Measurements from ENCODE around the gene GALR1. TPM values are rescaled to one million over a fixed set of nuclear protein-coding genes. Genes with fewer than 3 reads are reported as not detected.
"Not testable (repeated sequence)": the region's sequence is repeated elsewhere in the genome, so short reads cannot be mapped to it uniquely, and the experiment has no call there.

The GALR1 gene
- total RNA-seq, 1 donor from 2014 or later: not detected

DNA sequence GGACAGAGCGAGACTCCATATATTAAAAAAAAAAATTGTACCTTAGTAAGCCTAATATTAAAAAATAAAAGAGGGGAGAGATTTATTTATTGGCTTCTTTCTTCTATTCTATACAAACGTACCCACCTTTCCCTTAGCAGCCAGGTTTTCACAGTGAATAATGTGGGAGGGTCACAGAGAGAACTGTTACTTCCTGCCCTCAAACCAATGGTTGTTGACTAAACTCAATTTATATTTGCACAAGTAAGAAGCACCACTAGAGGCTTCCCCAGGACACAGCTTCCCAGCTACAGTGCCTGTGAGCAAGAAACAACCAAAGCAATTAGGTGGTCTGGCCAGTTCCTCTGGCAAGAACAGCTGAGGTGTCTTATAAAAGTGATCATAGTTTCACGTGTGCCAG lies 28.9 kb upstream of the GALR1 start:
- Mint-ChIP-seq H3K4me3 (ENCODE audit: low read depth) (no peak overlapping the region), H3K9me3 (no peaks in the 10 kb centered on the region), H3K4me1 (ENCODE audit: low read depth) (peaks cover 1% of the 10 kb centered on the region), H3K36me3 (ENCODE audit: low read depth) (no peaks in the 10 kb centered on the region), H3K27ac (no peak overlapping the region), H3K27me3 (ENCODE audit: low read depth) (peaks cover 5% of the 10 kb centered on the region)
- intact Hi-C loops (cut with micrococcal nuclease): no loop called here
- DNase-seq (ENCODE audit: low spot score): no peak

DNA sequence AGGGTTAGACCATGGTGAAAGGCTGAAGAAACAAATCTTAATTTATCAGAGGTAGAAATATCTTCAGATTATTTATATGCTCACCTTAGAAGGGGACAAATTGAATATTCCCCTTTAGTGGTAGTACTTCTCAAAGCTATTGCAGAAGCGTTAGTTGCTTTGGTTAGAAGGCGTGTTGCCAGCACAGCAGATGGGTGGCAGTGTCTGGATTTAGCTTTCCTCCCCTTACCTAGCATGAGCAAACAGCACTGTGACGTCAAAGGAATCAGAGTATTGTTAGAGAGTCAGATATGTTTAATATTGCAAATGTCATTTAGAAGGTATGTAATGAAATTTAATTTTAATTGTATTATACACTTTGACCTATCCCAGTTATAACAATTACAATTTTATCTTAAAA lies 27.2 kb upstream of the GALR1 start:
- no peaks in the 10 kb centered on the region for H3K9me3 Mint-ChIP-seq
- no peaks in the 10 kb centered on the region for H3K36me3 Mint-ChIP-seq (ENCODE audit: low read depth)
- H3K27ac Mint-ChIP-seq: no peak overlapping the region
- DNase-seq (ENCODE audit: low spot score): no peak
- intact Hi-C loops (cut with micrococcal nuclease): no loop called here
- H3K4me3 Mint-ChIP-seq (ENCODE audit: low read depth): no peak overlapping the region
- H3K4me1 Mint-ChIP-seq (ENCODE audit: low read depth): peaks cover 1% of the 10 kb centered on the region
- H3K27me3 Mint-ChIP-seq (ENCODE audit: low read depth): peaks cover 8% of the 10 kb centered on the region

DNA sequence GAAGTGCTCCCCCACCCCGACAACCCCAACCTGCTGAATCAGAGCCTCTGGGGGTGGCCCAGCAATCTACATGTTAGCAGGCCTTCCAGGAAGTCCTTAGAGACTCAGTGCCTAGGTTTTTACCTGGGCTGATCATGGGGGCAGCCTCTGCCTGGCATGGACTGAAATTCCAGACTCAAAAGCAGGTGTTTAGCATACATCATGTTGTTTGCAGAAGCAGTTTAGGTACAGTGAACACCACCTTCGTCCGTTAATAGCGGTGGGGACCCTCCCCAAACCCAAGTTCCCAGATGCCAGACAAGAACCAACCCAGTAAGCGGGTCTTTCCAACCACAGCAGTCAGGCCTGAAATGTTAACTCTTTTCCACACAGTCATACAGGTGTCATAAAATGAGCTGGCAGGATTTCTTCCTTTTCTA lies 26.4 kb upstream of the GALR1 start:
- H3K4me1 Mint-ChIP-seq (ENCODE audit: low read depth): peaks cover 1% of the 10 kb centered on the region
- H3K4me3 Mint-ChIP-seq (ENCODE audit: low read depth): no peak overlapping the region
- DNase-seq (ENCODE audit: low spot score): no peak
- H3K27me3 Mint-ChIP-seq (ENCODE audit: low read depth): peaks cover 16% of the 10 kb centered on the region
- H3K9me3 Mint-ChIP-seq: no peaks in the 10 kb centered on the region
- no peak overlapping the region for H3K27ac Mint-ChIP-seq
- H3K36me3 Mint-ChIP-seq (ENCODE audit: low read depth): no peaks in the 10 kb centered on the region
- intact Hi-C loops (cut with micrococcal nuclease): no loop called here

DNA sequence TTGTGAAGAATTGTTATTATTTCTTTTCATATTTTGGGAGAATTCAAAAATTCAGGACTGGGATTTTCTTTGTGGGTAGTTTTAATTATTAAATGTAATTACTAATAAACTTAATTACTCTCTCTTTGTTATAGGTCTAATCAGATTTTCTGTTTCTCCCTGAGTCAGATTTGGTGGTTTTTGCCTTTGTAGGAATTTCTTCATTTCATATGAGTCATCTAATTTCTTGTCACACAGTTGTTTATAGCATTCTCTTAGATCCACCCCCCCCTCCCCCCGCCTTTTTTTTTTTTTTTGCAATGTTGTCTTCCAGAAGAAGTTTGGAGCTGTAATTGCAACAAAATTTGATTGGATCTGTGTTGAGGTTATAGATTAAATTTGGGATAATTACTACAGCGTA lies 26.0 kb upstream of the GALR1 start:
- peaks cover 1% of the 10 kb centered on the region for H3K4me1 Mint-ChIP-seq (ENCODE audit: low read depth)
- H3K9me3 Mint-ChIP-seq: no peaks in the 10 kb centered on the region
- no peak overlapping the region for H3K4me3 Mint-ChIP-seq (ENCODE audit: low read depth)
- H3K27ac Mint-ChIP-seq: no peak overlapping the region
- H3K36me3 Mint-ChIP-seq (ENCODE audit: low read depth): no peaks in the 10 kb centered on the region
- intact Hi-C loops (cut with micrococcal nuclease): no loop called here
- peaks cover 19% of the 10 kb centered on the region for H3K27me3 Mint-ChIP-seq (ENCODE audit: low read depth)
- no peak for DNase-seq (ENCODE audit: low spot score)

DNA sequence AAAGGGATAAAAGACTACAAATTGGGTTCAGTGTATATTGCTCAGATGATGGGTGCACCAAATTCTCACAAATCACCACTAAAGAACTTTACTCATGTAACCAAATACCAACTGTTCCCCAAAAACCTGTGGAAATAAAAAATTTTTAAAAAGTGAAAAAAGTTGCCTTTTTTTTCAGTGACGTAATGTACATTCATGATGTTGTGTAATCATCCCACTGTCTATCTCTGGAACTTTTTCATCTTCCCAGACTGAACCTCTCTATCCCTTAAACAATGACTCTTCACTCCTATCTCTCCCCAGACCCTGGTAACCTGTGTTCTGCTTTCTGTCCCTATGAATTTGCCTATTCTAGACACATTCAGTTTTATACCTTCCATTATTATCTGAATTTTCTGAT lies 19.0 kb upstream of the GALR1 start:
- no peaks in the 10 kb centered on the region for H3K36me3 Mint-ChIP-seq (ENCODE audit: low read depth)
- H3K4me1 Mint-ChIP-seq (ENCODE audit: low read depth): no peaks in the 10 kb centered on the region
- no peak overlapping the region for H3K4me3 Mint-ChIP-seq (ENCODE audit: low read depth)
- no peak for DNase-seq (ENCODE audit: low spot score)
- H3K9me3 Mint-ChIP-seq: no peaks in the 10 kb centered on the region
- intact Hi-C loops (cut with micrococcal nuclease): no loop called here
- H3K27ac Mint-ChIP-seq: no peak overlapping the region
- H3K27me3 Mint-ChIP-seq (ENCODE audit: low read depth): peaks cover 36% of the 10 kb centered on the region

DNA sequence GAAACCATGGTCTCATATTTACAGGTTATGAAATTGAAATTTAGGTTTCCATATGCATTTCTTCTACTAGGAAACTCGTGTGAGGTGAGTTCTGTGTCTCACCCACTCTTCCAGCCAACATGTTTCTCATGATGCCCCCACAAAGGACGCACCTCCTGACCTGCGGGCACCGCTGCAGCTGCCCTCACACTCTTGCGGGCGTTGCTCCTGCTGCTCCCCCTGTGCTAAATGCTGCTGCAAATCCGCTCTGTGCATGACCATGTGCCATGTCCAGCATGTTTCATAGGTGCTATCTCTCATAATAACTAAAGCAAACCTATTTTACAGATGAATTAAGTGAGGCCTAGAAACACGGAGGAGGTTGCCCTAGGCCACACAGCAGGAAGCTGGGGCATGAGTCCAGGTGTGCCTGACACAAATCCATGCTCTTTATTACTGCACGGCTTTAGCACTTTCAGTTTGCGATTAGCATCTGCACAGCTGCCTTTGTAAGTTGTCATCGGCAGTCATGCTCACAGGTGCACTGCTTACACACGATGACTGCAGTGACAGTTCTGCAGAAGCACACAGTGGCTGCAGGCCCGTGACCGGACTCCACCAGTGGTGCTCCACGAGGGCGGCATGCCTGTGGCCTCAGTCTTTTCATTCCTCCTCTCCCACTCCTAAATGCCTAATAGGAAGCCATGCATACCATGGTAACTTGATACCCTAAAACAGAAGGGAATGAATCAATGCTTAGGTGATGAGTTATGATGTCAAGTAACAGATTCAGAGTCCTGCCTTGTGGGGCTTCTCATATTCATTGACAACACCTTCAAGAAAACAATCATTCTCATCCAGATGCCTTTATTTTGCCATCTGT lies 14.9 kb upstream of the GALR1 start:
- H3K27me3 Mint-ChIP-seq (ENCODE audit: low read depth): peaks cover 17% of the 10 kb centered on the region

DNA sequence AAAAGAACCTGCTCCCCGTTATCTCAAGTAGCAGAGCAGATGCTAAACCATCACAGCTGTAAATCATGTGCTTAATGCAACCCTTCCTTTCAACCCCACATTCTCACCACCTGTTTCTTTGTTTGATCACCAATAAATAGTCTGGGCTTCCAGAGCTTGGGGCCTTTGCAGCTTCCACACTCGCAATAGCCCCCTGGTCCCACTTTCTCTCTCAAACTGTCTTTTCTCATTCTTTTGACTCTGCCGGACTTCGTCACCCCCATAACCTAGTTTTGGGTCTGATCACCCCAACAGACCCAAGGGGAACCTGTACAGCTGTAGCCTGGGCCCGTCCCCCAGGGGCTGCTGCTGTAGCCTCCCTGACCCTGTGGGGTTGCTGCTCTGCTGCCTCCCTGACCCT lies 10.4 kb upstream of the GALR1 start:
- H3K36me3 Mint-ChIP-seq (ENCODE audit: low read depth); DNase-seq (ENCODE audit: low spot score); H3K27me3 Mint-ChIP-seq (ENCODE audit: low read depth); H3K4me3 Mint-ChIP-seq (ENCODE audit: low read depth); H3K4me1 Mint-ChIP-seq (ENCODE audit: low read depth); H3K27ac Mint-ChIP-seq; intact Hi-C loops (cut with micrococcal nuclease): not testable (repeated sequence)
- H3K9me3 Mint-ChIP-seq: peaks cover 20% of the 10 kb centered on the region

More for the DNA sequence above, 14.9 kb upstream of the GALR1 start:
- no peaks in the 10 kb centered on the region for H3K36me3 Mint-ChIP-seq (ENCODE audit: low read depth)
- DNase-seq (ENCODE audit: low spot score): no peak
- no peak overlapping the region for H3K4me3 Mint-ChIP-seq (ENCODE audit: low read depth)
- H3K9me3 Mint-ChIP-seq: peaks cover 19% of the 10 kb centered on the region
- no peaks in the 10 kb centered on the region for H3K4me1 Mint-ChIP-seq (ENCODE audit: low read depth)
- H3K27ac Mint-ChIP-seq: no peak overlapping the region
- intact Hi-C loops (cut with micrococcal nuclease): no loop called here

DNA sequence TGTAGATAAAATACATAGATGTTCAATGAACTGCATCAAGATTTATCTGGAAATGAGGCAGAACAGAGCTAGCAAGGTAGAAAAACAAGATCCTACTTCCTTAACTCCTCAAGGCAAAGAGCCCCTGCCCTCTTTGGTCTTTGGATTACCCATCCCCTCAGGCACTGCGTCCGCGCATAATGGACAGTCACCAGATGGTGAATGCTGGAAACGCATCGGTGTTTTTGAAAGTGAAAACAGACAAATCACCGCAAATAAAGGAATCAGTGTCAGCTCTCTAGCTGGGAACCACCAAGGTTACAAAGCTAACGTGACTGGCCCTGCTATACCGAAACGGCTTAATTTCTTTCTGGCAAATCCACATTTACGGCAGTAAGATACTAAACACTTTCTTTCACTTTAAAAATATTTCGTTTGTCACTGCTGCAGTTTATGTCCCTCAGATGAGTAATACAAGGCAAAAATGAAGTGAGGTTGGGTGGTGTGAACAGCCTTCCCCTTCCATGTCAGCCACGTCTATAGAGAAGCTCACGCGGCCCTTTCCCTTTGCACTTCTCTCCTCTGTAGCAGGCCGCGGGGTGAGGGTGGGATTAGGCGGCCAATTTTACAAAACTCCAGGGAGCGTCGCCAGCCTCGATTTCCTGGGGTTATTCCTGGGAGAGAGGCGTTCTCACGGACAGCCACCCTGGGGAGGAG lies 627 bp upstream of the GALR1 start:
- intact Hi-C loops (cut with micrococcal nuclease): loop anchor here (10.0 kb wide), 1 partner anchor 1726 kb away; the partner anchor contains the start of gene SALL3
- Mint-ChIP-seq H3K4me3 (ENCODE audit: low read depth) (peak overlapping the region; percentile 24), H3K9me3 (peaks cover 8% of the 10 kb centered on the region), H3K27ac (no peak overlapping the region), H3K4me1 (ENCODE audit: low read depth) (peaks cover 2% of the 10 kb centered on the region), H3K27me3 (ENCODE audit: low read depth) (peaks cover 57% of the 10 kb centered on the region), H3K36me3 (ENCODE audit: low read depth) (no peaks in the 10 kb centered on the region)
- no peak for DNase-seq (ENCODE audit: low spot score)

DNA sequence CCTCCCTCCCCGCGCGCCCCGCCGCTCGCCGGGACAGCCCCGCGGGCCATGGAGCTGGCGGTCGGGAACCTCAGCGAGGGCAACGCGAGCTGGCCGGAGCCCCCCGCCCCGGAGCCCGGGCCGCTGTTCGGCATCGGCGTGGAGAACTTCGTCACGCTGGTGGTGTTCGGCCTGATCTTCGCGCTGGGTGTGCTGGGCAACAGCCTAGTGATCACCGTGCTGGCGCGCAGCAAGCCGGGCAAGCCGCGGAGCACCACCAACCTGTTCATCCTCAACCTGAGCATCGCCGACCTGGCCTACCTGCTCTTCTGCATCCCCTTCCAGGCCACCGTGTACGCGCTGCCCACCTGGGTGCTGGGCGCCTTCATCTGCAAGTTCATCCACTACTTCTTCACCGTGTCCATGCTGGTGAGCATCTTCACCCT lies 865 bp downstream of the GALR1 start:
- intact Hi-C loops (cut with micrococcal nuclease): no loop called here
- Mint-ChIP-seq H3K4me1 (ENCODE audit: low read depth) (peaks cover 2% of the 10 kb centered on the region), H3K27ac (no peak overlapping the region), H3K4me3 (ENCODE audit: low read depth) (no peak overlapping the region), H3K36me3 (ENCODE audit: low read depth) (no peaks in the 10 kb centered on the region), H3K27me3 (ENCODE audit: low read depth) (peaks cover 59% of the 10 kb centered on the region), H3K9me3 (peaks cover 8% of the 10 kb centered on the region)
- no peak for DNase-seq (ENCODE audit: low spot score)

DNA sequence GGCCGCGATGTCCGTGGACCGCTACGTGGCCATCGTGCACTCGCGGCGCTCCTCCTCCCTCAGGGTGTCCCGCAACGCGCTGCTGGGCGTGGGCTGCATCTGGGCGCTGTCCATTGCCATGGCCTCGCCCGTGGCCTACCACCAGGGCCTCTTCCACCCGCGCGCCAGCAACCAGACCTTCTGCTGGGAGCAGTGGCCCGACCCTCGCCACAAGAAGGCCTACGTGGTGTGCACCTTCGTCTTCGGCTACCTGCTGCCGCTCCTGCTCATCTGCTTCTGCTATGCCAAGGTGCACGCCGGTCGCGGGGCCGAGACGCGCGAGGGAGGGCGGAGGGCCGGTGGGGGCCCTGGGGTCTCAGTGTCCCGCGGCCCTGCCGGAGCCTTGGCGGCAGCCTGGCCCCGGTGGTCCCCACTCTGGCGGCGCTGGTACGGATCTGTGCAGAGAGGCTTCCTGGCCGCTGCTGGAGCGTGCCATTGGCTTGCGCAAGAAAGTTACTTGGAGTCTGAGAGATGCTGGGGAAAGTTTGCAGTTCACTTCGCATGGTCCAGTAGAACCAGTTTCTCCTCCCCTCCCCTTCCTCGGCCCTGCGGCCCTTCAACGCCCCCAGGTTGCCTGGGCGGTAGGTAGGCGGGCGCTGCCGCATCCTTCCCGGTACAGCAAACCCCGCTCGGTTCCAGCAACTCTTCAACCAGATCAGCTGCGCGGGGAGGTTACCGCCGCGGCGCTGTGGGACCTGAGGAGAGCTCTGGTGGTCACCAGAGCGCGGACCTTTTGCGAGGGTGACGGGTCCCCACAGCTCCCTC lies 1.5 kb downstream of the GALR1 start:
- Mint-ChIP-seq H3K27ac (no peak overlapping the region), H3K27me3 (ENCODE audit: low read depth) (peaks cover 55% of the 10 kb centered on the region), H3K4me1 (ENCODE audit: low read depth) (peaks cover 2% of the 10 kb centered on the region), H3K9me3 (peaks cover 8% of the 10 kb centered on the region), H3K36me3 (ENCODE audit: low read depth) (no peaks in the 10 kb centered on the region), H3K4me3 (ENCODE audit: low read depth) (no peak overlapping the region)
- no peak for DNase-seq (ENCODE audit: low spot score)
- intact Hi-C loops (cut with micrococcal nuclease): no loop called here

DNA sequence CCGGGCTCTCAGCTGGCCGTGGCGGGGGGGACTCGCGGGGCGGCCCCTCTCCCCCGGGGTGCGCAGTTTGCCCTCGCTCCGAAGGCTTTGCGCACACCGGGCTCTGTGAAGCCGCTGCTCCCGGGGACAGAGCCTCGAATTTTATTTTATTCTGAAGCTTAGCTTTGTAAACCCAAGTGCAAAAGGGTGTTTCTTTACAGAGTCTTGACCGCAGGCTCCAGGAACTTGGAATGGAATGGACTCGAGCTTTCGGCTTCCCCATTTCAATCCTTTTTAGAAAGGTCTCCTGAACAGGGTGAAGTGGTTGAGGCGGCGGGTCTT lies 2.0 kb downstream of the GALR1 start:
- intact Hi-C loops (cut with micrococcal nuclease): no loop called here
- peaks cover 2% of the 10 kb centered on the region for H3K4me1 Mint-ChIP-seq (ENCODE audit: low read depth)
- DNase-seq (ENCODE audit: low spot score): no peak
- peaks cover 8% of the 10 kb centered on the region for H3K9me3 Mint-ChIP-seq
- H3K4me3 Mint-ChIP-seq (ENCODE audit: low read depth): no peak overlapping the region
- no peaks in the 10 kb centered on the region for H3K36me3 Mint-ChIP-seq (ENCODE audit: low read depth)
- peaks cover 56% of the 10 kb centered on the region for H3K27me3 Mint-ChIP-seq (ENCODE audit: low read depth)
- no peak overlapping the region for H3K27ac Mint-ChIP-seq

DNA sequence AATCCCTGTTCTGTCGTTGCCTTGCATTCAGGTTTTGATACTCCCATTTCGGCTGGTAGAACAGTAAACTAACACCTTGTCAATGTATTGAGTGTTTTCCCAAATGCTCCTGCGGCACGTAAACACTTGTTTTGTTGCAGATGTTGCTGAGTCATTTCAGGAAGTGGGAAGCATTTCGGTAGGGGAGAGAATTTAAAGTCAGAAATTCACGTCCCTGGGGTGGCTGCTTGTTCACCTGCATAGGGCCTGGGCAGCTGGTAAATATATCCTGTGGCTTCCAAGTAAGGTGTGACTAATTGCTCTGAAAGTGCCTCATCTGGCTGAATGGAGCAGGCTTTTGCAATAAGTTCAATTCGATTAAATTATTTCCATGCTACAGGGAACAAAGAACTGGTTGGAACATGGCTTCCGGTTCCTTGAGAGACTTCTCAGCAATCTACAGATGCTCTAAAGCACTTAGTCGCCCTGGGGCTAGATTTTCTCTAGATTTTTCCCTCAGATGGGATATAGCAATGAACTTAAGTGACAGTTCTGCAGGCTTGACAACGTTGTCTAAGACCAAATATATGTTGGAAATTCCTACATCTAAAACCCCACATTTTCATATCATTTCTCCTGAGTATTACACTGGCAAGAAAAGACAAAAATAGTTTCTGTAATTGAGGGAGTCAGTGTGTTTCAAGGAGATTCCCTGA lies 5.2 kb downstream of the GALR1 start:
- Mint-ChIP-seq H3K4me1 (ENCODE audit: low read depth) (no peaks in the 10 kb centered on the region), H3K36me3 (ENCODE audit: low read depth) (no peaks in the 10 kb centered on the region), H3K4me3 (ENCODE audit: low read depth) (no peak overlapping the region), H3K27ac (no peak overlapping the region), H3K9me3 (peaks cover 18% of the 10 kb centered on the region), H3K27me3 (ENCODE audit: low read depth) (peaks cover 33% of the 10 kb centered on the region)
- intact Hi-C loops (cut with micrococcal nuclease): no loop called here
- no peak for DNase-seq (ENCODE audit: low spot score)
